Parathyroid adenoma (tissue), 2 donors: ENCODE data around the gene CLDN19.
"Not testable (repeated sequence)": the region's sequence is repeated elsewhere in the genome, so short reads cannot be mapped to it uniquely, and the experiment has no call there.

Experiments
- H2AFZ ChIP-seq: fragments of 300-600 bp; sonication (generic); one replicate; pipeline ENCODE4 v1.7.0; 2017; ENCODE audit warnings: antibody characterized with exemption, mild to moderate bottlenecking
- H3K27ac ChIP-seq: fragments of 300-600 bp; sonication (generic); one replicate; pipeline ENCODE4 v1.7.0; 2017
- H3K27me3 ChIP-seq: fragments of 300-600 bp; sonication (generic); one replicate; pipeline ENCODE4 v1.7.0; 2017; ENCODE audit warnings: low read length; ENCODE audit not compliant: control insufficient read depth, insufficient read depth
- H3K36me3 ChIP-seq: fragments of 300-600 bp; sonication (generic); one replicate; pipeline ENCODE4 v1.7.0; 2017; ENCODE audit warnings: low read length; ENCODE audit not compliant: control insufficient read depth, insufficient read depth
- H3K4me1 ChIP-seq: fragments of 300-600 bp; sonication (generic); one replicate; pipeline ENCODE4 v1.7.0; 2017; ENCODE audit warnings: control low read depth
- H3K4me2 ChIP-seq: fragments of 300-600 bp; sonication (generic); one replicate; pipeline ENCODE4 v1.7.0; 2017; ENCODE audit warnings: low read length
- H3K4me3 ChIP-seq: fragments of 300-600 bp; sonication (generic); one replicate; pipeline ENCODE4 v1.7.0; 2017; ENCODE audit warnings: low read depth, low read length
- H3K79me2 ChIP-seq: fragments of 300-600 bp; sonication (generic); one replicate; pipeline ENCODE4 v1.7.0; 2017; ENCODE audit warnings: control low read depth
- H3K9ac ChIP-seq: fragments of 300-600 bp; sonication (generic); one replicate; pipeline ENCODE4 v1.7.0; 2017; ENCODE audit warnings: mild to moderate bottlenecking
- H3K9me3 ChIP-seq: fragments of 300-600 bp; sonication (generic); one replicate; pipeline ENCODE4 v1.7.0; 2017; ENCODE audit warnings: low read length; ENCODE audit not compliant: control insufficient read depth
- TF ChIP-seq, protein P1 (sequence below): fragments of 300-600 bp; sonication (generic); IDR thresholded peaks from one replicate; pipeline ENCODE4 v1.7.0; 2017; ENCODE audit warnings: antibody characterized with exemption, mild to moderate bottlenecking
- donor health status: primary hyperparathyroidism.

CLDN19 gene

DNA sequence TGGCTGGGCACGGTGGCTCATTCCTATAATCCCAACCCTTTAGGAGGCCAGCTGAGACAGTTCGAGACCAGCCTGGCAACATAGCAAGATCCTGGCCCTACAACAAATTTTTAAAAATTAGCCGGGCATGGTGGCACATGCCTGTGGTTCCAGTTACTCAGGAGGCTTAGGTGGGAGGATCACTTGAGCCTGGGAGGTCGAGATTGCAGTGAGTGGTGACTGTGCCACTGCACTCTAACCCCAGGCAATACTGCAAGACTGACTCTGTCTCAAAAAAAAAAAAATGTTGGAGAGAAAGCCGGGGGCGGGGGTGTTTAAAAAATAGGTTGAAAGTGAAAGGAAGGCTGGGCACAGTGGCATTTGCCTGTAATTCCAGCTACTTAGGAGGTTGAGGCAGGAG lies 16.5 kb downstream of the CLDN19 start:
- Histone ChIP-seq H3K27ac (no peak overlapping the region), H3K9ac (no peak overlapping the region)

GRCh38 chr1:42722403-42722802 lies 17.6 kb downstream of the CLDN19 start:
- H3K9me3 ChIP-seq, H2AFZ ChIP-seq, H3K27me3 ChIP-seq, H3K4me3 ChIP-seq, H3K4me2 ChIP-seq, H3K4me1 ChIP-seq, H3K27ac ChIP-seq, H3K9ac ChIP-seq, H3K36me3 ChIP-seq, H3K79me2 ChIP-seq: not testable (repeated sequence)

More for the DNA sequence above, 16.5 kb downstream of the CLDN19 start:
- no peak overlapping the region for H3K4me2 ChIP-seq
- no peaks in the 10 kb centered on the region for H3K79me2 ChIP-seq
- H3K4me1 ChIP-seq: no peaks in the 10 kb centered on the region
- H3K4me3 ChIP-seq: no peak overlapping the region
- H3K36me3 ChIP-seq: no peaks in the 10 kb centered on the region
- no peaks in the 10 kb centered on the region for H3K27me3 ChIP-seq
- no peak overlapping the region for H2AFZ ChIP-seq
- TF ChIP-seq, protein P1, sequence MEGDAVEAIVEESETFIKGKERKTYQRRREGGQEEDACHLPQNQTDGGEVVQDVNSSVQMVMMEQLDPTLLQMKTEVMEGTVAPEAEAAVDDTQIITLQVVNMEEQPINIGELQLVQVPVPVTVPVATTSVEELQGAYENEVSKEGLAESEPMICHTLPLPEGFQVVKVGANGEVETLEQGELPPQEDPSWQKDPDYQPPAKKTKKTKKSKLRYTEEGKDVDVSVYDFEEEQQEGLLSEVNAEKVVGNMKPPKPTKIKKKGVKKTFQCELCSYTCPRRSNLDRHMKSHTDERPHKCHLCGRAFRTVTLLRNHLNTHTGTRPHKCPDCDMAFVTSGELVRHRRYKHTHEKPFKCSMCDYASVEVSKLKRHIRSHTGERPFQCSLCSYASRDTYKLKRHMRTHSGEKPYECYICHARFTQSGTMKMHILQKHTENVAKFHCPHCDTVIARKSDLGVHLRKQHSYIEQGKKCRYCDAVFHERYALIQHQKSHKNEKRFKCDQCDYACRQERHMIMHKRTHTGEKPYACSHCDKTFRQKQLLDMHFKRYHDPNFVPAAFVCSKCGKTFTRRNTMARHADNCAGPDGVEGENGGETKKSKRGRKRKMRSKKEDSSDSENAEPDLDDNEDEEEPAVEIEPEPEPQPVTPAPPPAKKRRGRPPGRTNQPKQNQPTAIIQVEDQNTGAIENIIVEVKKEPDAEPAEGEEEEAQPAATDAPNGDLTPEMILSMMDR: no peak
- H3K9me3 ChIP-seq: no peaks in the 10 kb centered on the region

GRCh38 chr1:42721926-42722325 lies 18.1 kb downstream of the CLDN19 start:
- H3K9ac ChIP-seq: no peak overlapping the region
- no peaks in the 10 kb centered on the region for H3K36me3 ChIP-seq
- no peaks in the 10 kb centered on the region for H3K79me2 ChIP-seq
- no peak overlapping the region for H3K27ac ChIP-seq
- TF ChIP-seq, protein P1: no peak
- H3K4me2 ChIP-seq: no peak overlapping the region
- no peak overlapping the region for H3K4me3 ChIP-seq
- H3K9me3 ChIP-seq: no peaks in the 10 kb centered on the region
- no peaks in the 10 kb centered on the region for H3K4me1 ChIP-seq
- H2AFZ ChIP-seq: no peak overlapping the region
- no peaks in the 10 kb centered on the region for H3K27me3 ChIP-seq

DNA sequence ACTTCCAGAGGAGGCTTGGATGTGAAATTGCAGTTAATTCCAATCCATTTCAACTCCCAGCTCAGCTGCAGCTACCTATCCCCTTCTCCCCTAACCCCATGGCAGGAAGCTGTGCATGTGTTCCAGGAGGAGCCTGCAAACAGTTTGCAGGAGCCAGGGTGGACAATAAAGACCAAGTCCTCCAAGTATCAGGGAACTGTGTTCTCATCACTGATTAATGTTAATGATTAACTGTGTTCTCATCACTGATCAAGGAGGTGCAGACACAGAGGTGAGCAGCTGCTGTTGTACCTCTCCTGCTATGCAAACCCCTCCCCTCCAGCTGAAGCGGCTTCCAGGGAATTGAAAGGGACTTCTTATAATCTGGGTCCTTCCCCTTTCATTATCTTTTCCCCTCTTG lies 19.2 kb downstream of the CLDN19 start:
- Histone ChIP-seq H2AFZ (no peak overlapping the region), H3K9me3 (no peaks in the 10 kb centered on the region), H3K4me1 (no peaks in the 10 kb centered on the region), H3K4me2 (no peak overlapping the region), H3K4me3 (no peak overlapping the region), H3K27me3 (no peaks in the 10 kb centered on the region), H3K9ac (no peak overlapping the region), H3K36me3 (no peaks in the 10 kb centered on the region), H3K79me2 (no peaks in the 10 kb centered on the region), H3K27ac (no peak overlapping the region)
- TF ChIP-seq, protein P1: no peak

GRCh38 chr1:42714441-42714840 lies 25.6 kb downstream of the CLDN19 start:
- not testable (repeated sequence) for H3K36me3 ChIP-seq, H2AFZ ChIP-seq, H3K27me3 ChIP-seq, H3K27ac ChIP-seq, H3K4me1 ChIP-seq, H3K4me2 ChIP-seq, H3K4me3 ChIP-seq, H3K9me3 ChIP-seq, H3K79me2 ChIP-seq, H3K9ac ChIP-seq

GRCh38 chr1:42713293-42713692 lies 26.7 kb downstream of the CLDN19 start:
- Histone ChIP-seq H3K9me3 (no peaks in the 10 kb centered on the region), H3K4me3 (no peak overlapping the region), H3K4me2 (no peak overlapping the region), H3K79me2 (peaks cover 4% of the 10 kb centered on the region), H3K9ac (no peak overlapping the region), H3K4me1 (no peaks in the 10 kb centered on the region), H2AFZ (no peak overlapping the region), H3K27ac (no peak overlapping the region), H3K36me3 (no peaks in the 10 kb centered on the region), H3K27me3 (no peaks in the 10 kb centered on the region)
- TF ChIP-seq, protein P1: no peak

- H3K36me3 ChIP-seq, H3K4me1 ChIP-seq, H3K27me3 ChIP-seq, H3K4me3 ChIP-seq, H2AFZ ChIP-seq, H3K9me3 ChIP-seq, H3K79me2 ChIP-seq, H3K9ac ChIP-seq, H3K27ac ChIP-seq, H3K4me2 ChIP-seq: not testable (repeated sequence)
These were observed 27.2 kb downstream of the CLDN19 start for GRCh38 chr1:42712808-42713207.
